C4-2B (cell line): Measurements from ENCODE around the gene SOAT2.
"Not testable (repeated sequence)": the region's sequence is repeated elsewhere in the genome, so short reads cannot be mapped to it uniquely, and the experiment has no call there.

ENCODE experiments used
- H3K27ac ChIP-seq: fragments of 450-650 bp; 2 replicates; pipeline ENCODE4 v1.5.1; 2017
- ZFX ChIP-seq: fragments of 450-650 bp; IDR thresholded peaks from 2 replicates; pipeline ENCODE4 v1.6.1; 2017
- TF ChIP-seq, protein P1 (sequence below): fragments of 450-650 bp; conservative IDR thresholded peaks from 2 replicates; pipeline ENCODE4 v1.5.1; 2017; ENCODE audit warnings: mild to moderate bottlenecking

The SOAT2 gene

DNA sequence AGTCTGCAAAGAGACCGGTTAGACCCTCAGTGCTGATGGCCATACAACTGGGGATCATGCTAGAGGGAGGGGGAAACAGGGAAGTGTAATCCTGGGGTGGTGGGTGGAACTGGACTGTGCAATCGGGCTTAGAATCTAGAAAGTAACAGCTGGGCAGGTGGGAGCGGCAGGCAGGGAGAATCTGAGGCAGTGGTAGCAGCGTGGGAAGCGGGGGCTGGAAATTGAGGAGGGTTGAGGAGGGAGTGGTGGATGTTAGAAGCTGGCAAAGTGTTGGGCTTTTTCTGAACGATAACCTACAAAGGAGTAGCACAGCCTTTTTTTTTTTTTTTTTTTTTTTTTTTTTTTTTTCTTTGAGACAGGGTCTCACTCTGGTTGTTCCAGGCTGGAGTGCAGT, 8.9 kb upstream of the SOAT2 start:
- TF ChIP-seq, protein P1, sequence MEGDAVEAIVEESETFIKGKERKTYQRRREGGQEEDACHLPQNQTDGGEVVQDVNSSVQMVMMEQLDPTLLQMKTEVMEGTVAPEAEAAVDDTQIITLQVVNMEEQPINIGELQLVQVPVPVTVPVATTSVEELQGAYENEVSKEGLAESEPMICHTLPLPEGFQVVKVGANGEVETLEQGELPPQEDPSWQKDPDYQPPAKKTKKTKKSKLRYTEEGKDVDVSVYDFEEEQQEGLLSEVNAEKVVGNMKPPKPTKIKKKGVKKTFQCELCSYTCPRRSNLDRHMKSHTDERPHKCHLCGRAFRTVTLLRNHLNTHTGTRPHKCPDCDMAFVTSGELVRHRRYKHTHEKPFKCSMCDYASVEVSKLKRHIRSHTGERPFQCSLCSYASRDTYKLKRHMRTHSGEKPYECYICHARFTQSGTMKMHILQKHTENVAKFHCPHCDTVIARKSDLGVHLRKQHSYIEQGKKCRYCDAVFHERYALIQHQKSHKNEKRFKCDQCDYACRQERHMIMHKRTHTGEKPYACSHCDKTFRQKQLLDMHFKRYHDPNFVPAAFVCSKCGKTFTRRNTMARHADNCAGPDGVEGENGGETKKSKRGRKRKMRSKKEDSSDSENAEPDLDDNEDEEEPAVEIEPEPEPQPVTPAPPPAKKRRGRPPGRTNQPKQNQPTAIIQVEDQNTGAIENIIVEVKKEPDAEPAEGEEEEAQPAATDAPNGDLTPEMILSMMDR: no peak
- no peak for TF ChIP-seq ZFX
- no peak overlapping the region for H3K27ac ChIP-seq

DNA sequence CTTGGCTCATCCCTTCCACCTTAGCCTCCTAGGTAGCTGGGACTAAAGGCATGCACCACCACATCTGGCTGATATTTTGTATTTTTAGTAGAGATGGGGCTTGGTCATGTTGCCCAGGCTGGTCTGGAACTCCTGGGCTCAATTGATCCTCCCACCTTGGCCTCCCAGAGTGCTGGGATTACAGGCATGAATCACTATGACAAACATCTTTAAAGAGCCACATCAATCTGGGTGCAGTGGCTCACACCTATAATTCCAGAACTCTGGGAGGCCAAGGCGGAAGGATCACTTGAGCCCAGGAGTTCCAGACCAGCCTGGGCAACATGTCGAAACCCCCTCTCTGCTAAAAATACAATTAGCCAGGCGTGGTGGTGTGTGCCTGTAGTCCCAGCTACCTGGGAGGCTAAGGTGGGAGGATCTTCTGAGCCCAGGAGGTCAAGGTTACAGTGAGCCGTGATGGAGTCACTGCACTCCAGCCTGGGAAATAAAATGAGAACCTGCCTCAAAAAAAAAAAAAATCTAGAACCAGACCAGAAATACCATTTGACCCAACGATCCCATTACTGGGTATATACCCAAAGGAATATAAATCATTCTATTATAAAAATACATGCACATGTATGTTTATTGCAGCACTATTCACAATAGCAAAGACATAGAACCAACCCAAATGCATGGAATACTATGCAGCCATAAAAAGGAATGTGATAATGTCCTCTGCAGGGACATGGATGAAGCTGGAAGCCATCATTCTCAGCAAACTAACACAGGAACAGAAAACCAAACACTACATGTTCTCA, 8.3 kb upstream of the SOAT2 start:
- H3K27ac ChIP-seq: not testable (repeated sequence)

DNA sequence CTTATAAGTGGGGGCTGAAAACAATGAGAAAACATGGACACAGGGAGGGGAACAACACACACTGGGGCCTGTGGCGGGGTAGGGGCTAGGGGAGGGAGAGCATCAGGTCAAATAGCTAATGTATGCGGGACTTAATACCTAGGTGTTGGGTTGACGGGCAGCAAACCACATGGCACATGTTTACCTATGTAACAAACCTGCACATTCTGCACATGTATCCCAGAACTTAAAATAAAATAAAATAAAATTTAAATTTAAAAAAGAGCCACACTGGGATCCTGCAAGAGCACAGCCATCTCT, 7.7 kb upstream of the SOAT2 start:
- H3K27ac ChIP-seq: not testable (repeated sequence)

DNA sequence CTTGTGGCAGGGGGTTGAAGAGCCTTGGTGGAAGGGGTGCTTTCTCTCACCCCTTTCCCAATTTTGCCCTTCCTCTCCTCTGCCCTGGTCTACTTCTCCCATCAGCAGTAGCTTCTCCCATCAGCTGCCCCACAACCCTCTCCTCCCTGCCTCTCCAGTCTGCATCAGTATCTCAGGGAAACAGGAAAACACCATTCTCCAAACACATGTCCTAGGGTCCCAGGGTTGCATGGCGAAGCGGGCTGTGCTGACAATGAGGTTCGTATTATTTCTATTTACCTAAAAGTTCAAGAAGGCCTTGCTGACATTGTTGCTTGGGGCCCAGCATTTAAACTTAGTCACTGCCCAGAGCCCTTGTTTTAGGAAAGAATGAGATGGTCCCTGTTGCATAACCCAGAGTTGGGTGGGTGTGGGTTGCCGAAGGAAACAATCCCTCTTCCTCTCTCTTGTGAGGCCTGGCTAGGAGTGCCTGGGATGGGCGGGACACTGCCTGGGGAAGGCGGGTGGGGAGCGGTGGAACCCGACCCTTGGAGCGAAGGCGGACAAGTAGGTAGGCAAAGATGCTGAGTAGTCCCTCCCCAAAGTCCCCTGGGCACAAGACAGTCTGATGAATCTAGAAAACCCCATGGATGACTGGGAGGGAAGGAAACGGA, 7.1 kb upstream of the SOAT2 start:
- TF ChIP-seq ZFX: no peak
- TF ChIP-seq, protein P1: no peak
- H3K27ac ChIP-seq: no peak overlapping the region

DNA sequence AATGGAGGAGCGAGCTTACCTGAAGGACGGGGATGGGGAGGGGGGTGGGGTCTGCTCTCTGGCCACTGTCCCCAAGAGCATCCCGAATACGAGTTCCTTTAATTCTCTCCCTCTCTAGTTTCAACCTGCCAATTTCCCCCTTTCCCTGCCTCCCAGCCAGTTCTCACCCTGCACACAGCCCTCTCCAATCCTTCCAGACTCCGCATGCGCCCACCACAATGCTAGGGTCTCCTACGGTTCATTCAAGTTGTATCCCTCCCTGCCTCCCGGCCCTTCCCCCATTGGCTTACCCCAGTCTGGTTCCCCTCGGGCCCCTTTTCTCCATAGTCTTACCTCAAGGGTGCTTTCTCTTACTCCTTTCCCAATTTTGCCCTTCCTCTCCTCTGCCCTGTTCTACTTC, 6.5 kb upstream of the SOAT2 start:
- no peak for TF ChIP-seq ZFX
- TF ChIP-seq, protein P1: no peak
- no peak overlapping the region for H3K27ac ChIP-seq

DNA sequence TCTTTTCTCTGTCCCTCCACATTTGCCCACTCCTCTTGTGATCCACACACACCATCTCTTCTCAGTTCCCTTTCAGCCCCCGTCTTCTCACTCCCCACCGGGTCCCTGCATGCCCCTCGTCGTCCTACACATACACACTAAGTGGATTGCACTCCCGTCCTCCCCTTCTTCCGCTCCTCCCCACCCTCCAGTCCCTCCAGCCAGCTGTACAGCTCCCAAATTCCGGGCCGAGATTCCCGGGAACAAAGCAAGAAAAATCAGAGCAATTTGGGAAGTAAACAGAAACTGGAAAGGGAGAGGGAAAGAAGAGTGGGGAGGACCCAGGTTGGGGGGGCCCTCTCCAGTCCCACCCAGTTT, 6.1 kb upstream of the SOAT2 start:
- TF ChIP-seq ZFX: no peak
- TF ChIP-seq, protein P1: no peak

DNA sequence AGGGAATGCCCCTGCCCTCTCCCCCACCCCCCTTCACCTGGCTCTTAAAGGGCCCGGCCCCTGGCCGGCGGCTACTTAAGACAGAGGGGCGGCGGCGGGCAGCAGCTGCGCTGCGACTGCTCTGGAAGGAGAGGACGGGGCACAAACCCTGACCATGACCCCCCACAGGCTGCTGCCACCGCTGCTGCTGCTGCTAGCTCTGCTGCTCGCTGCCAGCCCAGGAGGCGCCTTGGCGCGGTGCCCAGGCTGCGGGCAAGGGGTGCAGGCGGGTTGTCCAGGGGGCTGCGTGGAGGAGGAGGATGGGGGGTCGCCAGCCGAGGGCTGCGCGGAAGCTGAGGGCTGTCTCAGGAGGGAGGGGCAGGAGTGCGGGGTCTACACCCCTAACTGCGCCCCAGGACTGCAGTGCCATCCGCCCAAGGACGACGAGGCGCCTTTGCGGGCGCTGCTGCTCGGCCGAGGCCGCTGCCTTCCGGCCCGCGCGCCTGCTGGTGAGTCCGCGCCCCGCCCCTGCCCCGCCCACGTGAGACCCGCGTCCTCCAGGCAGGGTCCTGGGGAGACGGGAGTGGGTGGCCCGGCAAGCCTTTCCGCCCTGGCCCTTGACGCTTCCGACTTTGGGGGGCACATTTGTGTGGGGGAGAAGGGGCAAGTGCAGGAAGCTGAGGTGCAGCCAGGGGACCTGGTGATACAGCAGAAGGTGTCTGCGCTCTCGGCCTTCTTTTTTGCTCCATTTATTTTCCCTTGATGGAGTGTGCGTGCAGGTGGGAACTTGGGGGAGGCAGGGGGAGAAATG, 5.5 kb upstream of the SOAT2 start, which contains the start of gene IGFBP6:
Gene IGFBP6, plus strand, starts transcription at position 104 of the 790 bp plus-strand sequence. Its CDS starts 51 bp downstream, at position 155.
- no peak within 1 kb of the TSS for H3K27ac ChIP-seq
- TF ChIP-seq, protein P1: no peak
- no peak for TF ChIP-seq ZFX

More for the DNA sequence above, 6.1 kb upstream of the SOAT2 start:
- no peak overlapping the region for H3K27ac ChIP-seq

DNA sequence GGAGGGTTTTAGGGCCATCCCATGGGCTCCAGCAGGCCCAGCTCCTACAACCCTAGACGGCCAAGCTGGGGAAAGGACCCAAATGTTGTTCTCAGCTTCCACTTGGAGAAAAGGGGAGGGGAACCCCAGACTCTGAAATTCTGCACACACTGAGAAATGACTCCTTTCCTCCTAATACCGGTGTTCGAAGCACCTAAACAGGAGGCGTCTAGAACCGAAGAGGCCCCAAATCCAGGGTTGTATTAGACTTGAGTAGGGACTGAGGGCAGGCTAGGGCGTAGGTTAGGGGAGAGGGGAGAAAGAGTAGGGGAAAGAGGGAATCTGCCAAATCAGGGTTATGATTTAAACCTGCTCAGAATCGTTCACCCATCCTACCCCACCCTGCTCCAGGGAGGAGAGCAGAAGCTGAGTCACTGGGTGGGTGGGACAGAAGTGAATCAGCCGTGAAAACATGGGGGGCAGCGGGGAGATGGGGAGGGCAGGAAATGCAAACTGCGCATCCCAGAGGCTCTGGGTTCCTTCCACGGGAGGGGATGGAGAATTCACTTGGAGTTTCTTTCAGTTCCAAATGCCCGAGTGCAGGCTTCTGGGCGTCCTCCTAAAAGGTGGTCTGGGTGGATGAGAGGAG, 4.8 kb upstream of the SOAT2 start:
- H3K27ac ChIP-seq: no peak overlapping the region
- TF ChIP-seq, protein P1: no peak
- TF ChIP-seq ZFX: no peak
